Measurements from ENCODE around the gene CYP2B6. TPM values are rescaled to one million over a fixed set of nuclear protein-coding genes. Genes with fewer than 3 reads are reported as not detected.

Gene CYP2B6
- total and polyA plus RNA-seq, 2 experiments from 2014 or later: 3.9 to 8.4 TPM

DNA sequence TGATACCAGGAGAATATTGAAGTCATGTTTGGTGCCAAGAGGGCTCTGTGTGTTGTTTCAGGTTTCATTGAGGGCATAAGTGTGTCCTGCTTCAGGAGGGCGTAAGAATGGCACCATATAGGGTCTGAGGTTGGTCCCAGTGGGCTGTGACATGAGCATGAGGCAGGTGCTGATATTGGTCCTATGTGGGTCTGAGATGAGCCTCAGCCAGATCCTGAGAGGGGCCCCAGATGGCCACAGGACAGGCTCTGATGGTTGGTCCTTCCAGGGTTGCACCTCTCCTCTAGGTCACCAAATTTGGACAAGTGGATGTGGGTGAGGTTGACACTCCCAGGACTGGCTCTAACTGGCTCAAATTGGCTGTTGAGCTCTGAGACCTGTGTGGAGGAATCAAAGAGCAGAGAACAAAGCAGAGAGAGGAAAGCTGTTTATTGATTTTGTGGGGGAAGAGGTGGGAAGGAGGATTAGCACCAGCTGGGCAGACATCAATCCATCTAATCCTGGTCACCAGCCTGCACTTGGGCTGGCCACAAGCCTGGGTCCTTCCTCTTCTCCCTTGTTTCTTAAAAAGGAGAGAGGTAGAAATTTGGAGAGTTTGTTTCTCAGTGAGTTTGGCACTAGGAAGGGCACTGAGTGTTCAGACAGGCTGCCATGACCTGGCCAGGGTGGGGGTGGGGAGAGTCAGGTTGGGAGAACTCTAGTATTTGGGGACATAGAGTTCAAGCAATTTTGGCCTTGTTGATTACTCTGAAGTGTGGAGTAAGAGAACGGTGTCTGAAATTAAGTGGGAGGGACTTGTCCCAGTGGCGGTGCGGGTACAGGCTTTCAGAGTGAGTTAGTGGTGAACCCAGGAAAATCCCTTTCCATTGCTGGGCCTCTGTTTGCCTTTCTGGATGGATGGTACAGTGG lies 38.7 kb downstream of the CYP2B6 start:
- no peak overlapping the region for H3K4me3 Mint-ChIP-seq
- Histone ChIP-seq H3K36me3 (ENCODE audit: insufficient read depth) (no peaks in the 10 kb centered on the region), H3K79me2 (replicated peaks; ENCODE audit: insufficient read depth) (no peaks in the 10 kb centered on the region), H3K4me1 (ENCODE audit: insufficient read depth) (no peaks in the 10 kb centered on the region; the same call in 1 of the 2 replicates), H3K27me3 (ENCODE audit: insufficient read depth) (peaks cover 12% of the 10 kb centered on the region), H4K20me1 (replicated peaks; ENCODE audit: insufficient read depth) (no peaks in the 10 kb centered on the region), H3F3A (replicated peaks; ENCODE audit: low read depth) (no peaks in the 10 kb centered on the region), H2AFZ (peak overlapping the region; percentile 39), H3K27ac (ENCODE audit: low read depth) (no peak overlapping the region), H3K9me2 (ENCODE audit: insufficient read depth) (no peaks in the 10 kb centered on the region; the same call in 1 of the 2 replicates), H3K4me2 (no peak overlapping the region), H3K4me3 (no peak overlapping the region)
- no peak overlapping the region for H3K27ac Mint-ChIP-seq
- H3K27me3 Mint-ChIP-seq (ENCODE audit: insufficient read depth, low read depth, poor library complexity): peaks cover 13% of the 10 kb centered on the region
- DNase-seq (ENCODE audit: low spot score): no peak
- H3K9me3 Mint-ChIP-seq: peaks cover 14% of the 10 kb centered on the region
- TF ChIP-seq, protein P1, sequence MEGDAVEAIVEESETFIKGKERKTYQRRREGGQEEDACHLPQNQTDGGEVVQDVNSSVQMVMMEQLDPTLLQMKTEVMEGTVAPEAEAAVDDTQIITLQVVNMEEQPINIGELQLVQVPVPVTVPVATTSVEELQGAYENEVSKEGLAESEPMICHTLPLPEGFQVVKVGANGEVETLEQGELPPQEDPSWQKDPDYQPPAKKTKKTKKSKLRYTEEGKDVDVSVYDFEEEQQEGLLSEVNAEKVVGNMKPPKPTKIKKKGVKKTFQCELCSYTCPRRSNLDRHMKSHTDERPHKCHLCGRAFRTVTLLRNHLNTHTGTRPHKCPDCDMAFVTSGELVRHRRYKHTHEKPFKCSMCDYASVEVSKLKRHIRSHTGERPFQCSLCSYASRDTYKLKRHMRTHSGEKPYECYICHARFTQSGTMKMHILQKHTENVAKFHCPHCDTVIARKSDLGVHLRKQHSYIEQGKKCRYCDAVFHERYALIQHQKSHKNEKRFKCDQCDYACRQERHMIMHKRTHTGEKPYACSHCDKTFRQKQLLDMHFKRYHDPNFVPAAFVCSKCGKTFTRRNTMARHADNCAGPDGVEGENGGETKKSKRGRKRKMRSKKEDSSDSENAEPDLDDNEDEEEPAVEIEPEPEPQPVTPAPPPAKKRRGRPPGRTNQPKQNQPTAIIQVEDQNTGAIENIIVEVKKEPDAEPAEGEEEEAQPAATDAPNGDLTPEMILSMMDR (conservative IDR thresholded peaks at IDR 0.05; ENCODE audit: low read depth in 2 of 2): no peak
- TF ChIP-seq CREB1 (CRISPR knock-in tag; IDR thresholded peaks at IDR 0.05; ENCODE audit: low read depth): no peak
- no peak for TF ChIP-seq JUNB (IDR thresholded peaks at IDR 0.05; ENCODE audit: unreplicated experiment)
- no peak for TF ChIP-seq EZH2phosphoT487 (IDR thresholded peaks at IDR 0.05; ENCODE audit: unreplicated experiment)
- no peak for TF ChIP-seq ZNF331 (CRISPR knock-in tag; IDR thresholded peaks at IDR 0.05; ENCODE audit: low read depth)
- TF ChIP-seq ZNF114 (CRISPR knock-in tag; IDR thresholded peaks at IDR 0.05): no peak
- TF ChIP-seq STAT1 (IDR thresholded peaks at IDR 0.05; ENCODE audit: unreplicated experiment): no peak
- TF ChIP-seq, protein P2, sequence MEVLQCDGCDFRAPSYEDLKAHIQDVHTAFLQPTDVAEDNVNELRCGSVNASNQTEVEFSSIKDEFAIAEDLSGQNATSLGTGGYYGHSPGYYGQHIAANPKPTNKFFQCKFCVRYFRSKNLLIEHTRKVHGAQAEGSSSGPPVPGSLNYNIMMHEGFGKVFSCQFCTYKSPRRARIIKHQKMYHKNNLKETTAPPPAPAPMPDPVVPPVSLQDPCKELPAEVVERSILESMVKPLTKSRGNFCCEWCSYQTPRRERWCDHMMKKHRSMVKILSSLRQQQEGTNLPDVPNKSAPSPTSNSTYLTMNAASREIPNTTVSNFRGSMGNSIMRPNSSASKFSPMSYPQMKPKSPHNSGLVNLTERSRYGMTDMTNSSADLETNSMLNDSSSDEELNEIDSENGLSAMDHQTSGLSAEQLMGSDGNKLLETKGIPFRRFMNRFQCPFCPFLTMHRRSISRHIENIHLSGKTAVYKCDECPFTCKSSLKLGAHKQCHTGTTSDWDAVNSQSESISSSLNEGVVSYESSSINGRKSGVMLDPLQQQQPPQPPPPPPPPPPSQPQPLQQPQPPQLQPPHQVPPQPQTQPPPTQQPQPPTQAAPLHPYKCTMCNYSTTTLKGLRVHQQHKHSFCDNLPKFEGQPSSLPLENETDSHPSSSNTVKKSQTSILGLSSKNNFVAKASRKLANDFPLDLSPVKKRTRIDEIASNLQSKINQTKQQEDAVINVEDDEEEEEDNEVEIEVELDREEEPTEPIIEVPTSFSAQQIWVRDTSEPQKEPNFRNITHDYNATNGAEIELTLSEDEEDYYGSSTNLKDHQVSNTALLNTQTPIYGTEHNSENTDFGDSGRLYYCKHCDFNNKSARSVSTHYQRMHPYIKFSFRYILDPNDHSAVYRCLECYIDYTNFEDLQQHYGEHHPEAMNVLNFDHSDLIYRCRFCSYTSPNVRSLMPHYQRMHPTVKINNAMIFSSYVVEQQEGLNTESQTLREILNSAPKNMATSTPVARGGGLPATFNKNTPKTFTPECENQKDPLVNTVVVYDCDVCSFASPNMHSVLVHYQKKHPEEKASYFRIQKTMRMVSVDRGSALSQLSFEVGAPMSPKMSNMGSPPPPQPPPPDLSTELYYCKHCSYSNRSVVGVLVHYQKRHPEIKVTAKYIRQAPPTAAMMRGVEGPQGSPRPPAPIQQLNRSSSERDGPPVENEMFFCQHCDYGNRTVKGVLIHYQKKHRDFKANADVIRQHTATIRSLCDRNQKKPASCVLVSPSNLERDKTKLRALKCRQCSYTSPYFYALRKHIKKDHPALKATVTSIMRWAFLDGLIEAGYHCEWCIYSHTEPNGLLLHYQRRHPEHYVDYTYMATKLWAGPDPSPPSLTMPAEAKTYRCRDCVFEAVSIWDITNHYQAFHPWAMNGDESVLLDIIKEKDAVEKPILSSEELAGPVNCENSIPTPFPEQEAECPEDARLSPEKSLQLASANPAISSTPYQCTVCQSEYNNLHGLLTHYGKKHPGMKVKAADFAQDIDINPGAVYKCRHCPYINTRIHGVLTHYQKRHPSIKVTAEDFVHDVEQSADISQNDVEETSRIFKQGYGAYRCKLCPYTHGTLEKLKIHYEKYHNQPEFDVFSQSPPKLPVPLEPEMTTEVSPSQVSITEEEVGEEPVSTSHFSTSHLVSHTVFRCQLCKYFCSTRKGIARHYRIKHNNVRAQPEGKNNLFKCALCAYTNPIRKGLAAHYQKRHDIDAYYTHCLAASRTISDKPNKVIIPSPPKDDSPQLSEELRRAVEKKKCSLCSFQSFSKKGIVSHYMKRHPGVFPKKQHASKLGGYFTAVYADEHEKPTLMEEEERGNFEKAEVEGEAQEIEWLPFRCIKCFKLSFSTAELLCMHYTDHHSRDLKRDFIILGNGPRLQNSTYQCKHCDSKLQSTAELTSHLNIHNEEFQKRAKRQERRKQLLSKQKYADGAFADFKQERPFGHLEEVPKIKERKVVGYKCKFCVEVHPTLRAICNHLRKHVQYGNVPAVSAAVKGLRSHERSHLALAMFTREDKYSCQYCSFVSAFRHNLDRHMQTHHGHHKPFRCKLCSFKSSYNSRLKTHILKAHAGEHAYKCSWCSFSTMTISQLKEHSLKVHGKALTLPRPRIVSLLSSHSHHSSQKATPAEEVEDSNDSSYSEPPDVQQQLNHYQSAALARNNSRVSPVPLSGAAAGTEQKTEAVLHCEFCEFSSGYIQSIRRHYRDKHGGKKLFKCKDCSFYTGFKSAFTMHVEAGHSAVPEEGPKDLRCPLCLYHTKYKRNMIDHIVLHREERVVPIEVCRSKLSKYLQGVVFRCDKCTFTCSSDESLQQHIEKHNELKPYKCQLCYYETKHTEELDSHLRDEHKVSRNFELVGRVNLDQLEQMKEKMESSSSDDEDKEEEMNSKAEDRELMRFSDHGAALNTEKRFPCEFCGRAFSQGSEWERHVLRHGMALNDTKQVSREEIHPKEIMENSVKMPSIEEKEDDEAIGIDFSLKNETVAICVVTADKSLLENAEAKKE (CRISPR knock-in tag; IDR thresholded peaks at IDR 0.05): no peak
- no peak for TF ChIP-seq POLR2AphosphoS5 (IDR thresholded peaks at IDR 0.05; ENCODE audit: low read depth)
- no peak for TF ChIP-seq EZH2 (IDR thresholded peaks at IDR 0.05; ENCODE audit: low read depth, unreplicated experiment)
- TF ChIP-seq, protein P3, sequence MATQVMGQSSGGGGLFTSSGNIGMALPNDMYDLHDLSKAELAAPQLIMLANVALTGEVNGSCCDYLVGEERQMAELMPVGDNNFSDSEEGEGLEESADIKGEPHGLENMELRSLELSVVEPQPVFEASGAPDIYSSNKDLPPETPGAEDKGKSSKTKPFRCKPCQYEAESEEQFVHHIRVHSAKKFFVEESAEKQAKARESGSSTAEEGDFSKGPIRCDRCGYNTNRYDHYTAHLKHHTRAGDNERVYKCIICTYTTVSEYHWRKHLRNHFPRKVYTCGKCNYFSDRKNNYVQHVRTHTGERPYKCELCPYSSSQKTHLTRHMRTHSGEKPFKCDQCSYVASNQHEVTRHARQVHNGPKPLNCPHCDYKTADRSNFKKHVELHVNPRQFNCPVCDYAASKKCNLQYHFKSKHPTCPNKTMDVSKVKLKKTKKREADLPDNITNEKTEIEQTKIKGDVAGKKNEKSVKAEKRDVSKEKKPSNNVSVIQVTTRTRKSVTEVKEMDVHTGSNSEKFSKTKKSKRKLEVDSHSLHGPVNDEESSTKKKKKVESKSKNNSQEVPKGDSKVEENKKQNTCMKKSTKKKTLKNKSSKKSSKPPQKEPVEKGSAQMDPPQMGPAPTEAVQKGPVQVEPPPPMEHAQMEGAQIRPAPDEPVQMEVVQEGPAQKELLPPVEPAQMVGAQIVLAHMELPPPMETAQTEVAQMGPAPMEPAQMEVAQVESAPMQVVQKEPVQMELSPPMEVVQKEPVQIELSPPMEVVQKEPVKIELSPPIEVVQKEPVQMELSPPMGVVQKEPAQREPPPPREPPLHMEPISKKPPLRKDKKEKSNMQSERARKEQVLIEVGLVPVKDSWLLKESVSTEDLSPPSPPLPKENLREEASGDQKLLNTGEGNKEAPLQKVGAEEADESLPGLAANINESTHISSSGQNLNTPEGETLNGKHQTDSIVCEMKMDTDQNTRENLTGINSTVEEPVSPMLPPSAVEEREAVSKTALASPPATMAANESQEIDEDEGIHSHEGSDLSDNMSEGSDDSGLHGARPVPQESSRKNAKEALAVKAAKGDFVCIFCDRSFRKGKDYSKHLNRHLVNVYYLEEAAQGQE (IDR thresholded peaks at IDR 0.05; ENCODE audit: unreplicated experiment): no peak
- TF ChIP-seq, protein P4, sequence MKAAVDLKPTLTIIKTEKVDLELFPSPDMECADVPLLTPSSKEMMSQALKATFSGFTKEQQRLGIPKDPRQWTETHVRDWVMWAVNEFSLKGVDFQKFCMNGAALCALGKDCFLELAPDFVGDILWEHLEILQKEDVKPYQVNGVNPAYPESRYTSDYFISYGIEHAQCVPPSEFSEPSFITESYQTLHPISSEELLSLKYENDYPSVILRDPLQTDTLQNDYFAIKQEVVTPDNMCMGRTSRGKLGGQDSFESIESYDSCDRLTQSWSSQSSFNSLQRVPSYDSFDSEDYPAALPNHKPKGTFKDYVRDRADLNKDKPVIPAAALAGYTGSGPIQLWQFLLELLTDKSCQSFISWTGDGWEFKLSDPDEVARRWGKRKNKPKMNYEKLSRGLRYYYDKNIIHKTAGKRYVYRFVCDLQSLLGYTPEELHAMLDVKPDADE (IDR thresholded peaks at IDR 0.05): no peak
- no peak for TF ChIP-seq NANOG (IDR thresholded peaks at IDR 0.05; ENCODE audit: borderline replicate concordance)
- ATAC-seq: no peak
- peaks cover 2% of the 10 kb centered on the region; the same call in 2 of the 3 replicates for H3K36me3 Mint-ChIP-seq (ENCODE audit: low read depth)
- peaks cover 7% of the 10 kb centered on the region for H3K4me1 Mint-ChIP-seq
